C4-2B (cell line): ENCODE measurements around the gene SEMA5B.

Experiments
- H3K27ac ChIP-seq: fragments of 450-650 bp; 2 replicates; pipeline ENCODE4 v1.5.1; 2017
- CTCF ChIP-seq: fragments of 450-650 bp; conservative IDR thresholded peaks from 2 replicates; pipeline ENCODE4 v1.5.1; 2017; ENCODE audit warnings: mild to moderate bottlenecking
- ZFX ChIP-seq: fragments of 450-650 bp; IDR thresholded peaks from 2 replicates; pipeline ENCODE4 v1.6.1; 2017

Gene SEMA5B

GRCh38 chr3:122902326-122902725, 125.2 kb downstream of the SEMA5B start:
- no peak overlapping the region for H3K27ac ChIP-seq
- TF ChIP-seq ZFX (no peak), CTCF (no peak)

- TF ChIP-seq ZFX (no peak), CTCF (no peak)
- no peak overlapping the region for H3K27ac ChIP-seq
Measured at GRCh38 chr3:122898298-122898697, 129.3 kb downstream of the SEMA5B start.

GRCh38 chr3:122893754-122894668, 133.6 kb downstream of the SEMA5B start:
- no peak overlapping the region for H3K27ac ChIP-seq
- no peak for TF ChIP-seq CTCF
- TF ChIP-seq ZFX, result no peak

- TF ChIP-seq ZFX (no peak), CTCF (no peak)
- no peak overlapping the region for H3K27ac ChIP-seq
Measured at GRCh38 chr3:122893282-122893681, 134.3 kb downstream of the SEMA5B start.

- TF ChIP-seq CTCF, result no peak
- TF ChIP-seq ZFX, result no peak
Measured at GRCh38 chr3:122892118-122892960, 135.2 kb downstream of the SEMA5B start.

GRCh38 chr3:122890720-122891220, 136.8 kb downstream of the SEMA5B start:
- TF ChIP-seq CTCF, result no peak
- no peak for TF ChIP-seq ZFX
- no peak overlapping the region for H3K27ac ChIP-seq

More at GRCh38 chr3:122892118-122892960, 135.2 kb downstream of the SEMA5B start:
- H3K27ac ChIP-seq, result no peak overlapping the region
